ENCODE data around the gene TXNRD3.

The TXNRD3 gene

DNA sequence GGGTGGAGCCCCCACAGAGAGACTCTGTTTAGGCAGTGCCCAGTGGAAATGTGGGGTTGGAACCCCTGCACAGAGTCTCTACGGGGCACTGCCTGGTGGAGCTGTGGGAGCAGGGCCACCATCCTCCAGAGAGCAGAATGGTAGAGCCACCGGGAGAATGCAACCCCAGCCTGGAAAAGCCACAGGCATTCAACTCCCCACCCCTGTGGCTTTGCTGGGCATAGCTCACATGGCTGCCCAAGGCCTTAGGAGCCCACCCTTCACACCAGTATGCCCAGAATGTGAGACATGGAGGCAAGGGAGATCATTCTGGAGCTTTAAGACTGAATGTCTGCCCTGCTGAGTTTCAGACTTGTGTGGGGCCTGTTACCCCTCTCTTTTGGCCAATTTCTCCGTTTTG lies 30.1 kb upstream of the TXNRD3 start:
- Histone ChIP-seq H3K4me3 (no peak overlapping the region), H3K36me3 (ENCODE audit: insufficient read depth, low read length) (no peaks in the 10 kb centered on the region), H3K9me3 (ENCODE audit: low read depth, low read length) (no peaks in the 10 kb centered on the region), H3K9ac (ENCODE audit: insufficient read length) (no peak overlapping the region), H3K27ac (no peak overlapping the region)
- no peak for DNase-seq (ENCODE audit: low read depth, low spot score)
- TF ChIP-seq FOXP2 (optimal IDR thresholded peaks at IDR 0.05; ENCODE audit: control extremely low read depth, extremely low read length, insufficient read depth): no peak
- TF ChIP-seq POLR2AphosphoS5 (IDR thresholded peaks at IDR 0.05; ENCODE audit: borderline replicate concordance, low read depth, low read length): no peak
- no peak for TF ChIP-seq EZH2 (IDR thresholded peaks at IDR 0.05)

- Histone ChIP-seq H3K9ac (ENCODE audit: insufficient read length) (no peak overlapping the region), H3K4me3 (no peak overlapping the region), H3K36me3 (ENCODE audit: insufficient read depth, low read length) (no peaks in the 10 kb centered on the region), H3K27ac (no peak overlapping the region), H3K9me3 (ENCODE audit: low read depth, low read length) (no peaks in the 10 kb centered on the region)
- no peak for DNase-seq (ENCODE audit: low read depth, low spot score)
- TF ChIP-seq FOXP2 (optimal IDR thresholded peaks at IDR 0.05; ENCODE audit: control extremely low read depth, extremely low read length, insufficient read depth): no peak
- no peak for TF ChIP-seq EZH2 (IDR thresholded peaks at IDR 0.05)
- no peak for TF ChIP-seq POLR2AphosphoS5 (IDR thresholded peaks at IDR 0.05; ENCODE audit: borderline replicate concordance, low read depth, low read length)
These were observed 29.4 kb upstream of the TXNRD3 start for GRCh38 chr3:126684218-126684751.

DNA sequence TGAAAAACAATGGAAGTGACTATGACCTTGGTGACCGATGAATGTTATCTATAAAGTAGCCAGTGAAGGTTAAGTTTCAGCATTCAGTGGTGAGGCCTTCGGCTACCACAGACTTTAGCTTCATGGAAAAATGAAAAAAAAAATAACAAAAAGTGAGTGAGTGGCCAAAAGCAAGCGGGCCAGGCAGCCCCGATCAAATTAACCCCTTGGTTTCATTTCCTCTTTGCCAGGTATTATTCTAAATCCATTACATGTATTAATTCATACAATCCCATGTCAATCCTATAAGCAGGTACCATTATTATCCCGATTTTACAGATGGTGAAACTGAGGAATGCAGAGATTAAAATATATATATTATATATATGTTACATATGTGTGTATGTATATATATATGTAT lies 28.1 kb upstream of the TXNRD3 start:
- Histone ChIP-seq H3K4me3 (no peak overlapping the region), H3K9ac (ENCODE audit: insufficient read length) (no peak overlapping the region), H3K9me3 (ENCODE audit: low read depth, low read length) (no peaks in the 10 kb centered on the region), H3K27ac (no peak overlapping the region), H3K36me3 (ENCODE audit: insufficient read depth, low read length) (no peaks in the 10 kb centered on the region)
- TF ChIP-seq EZH2 (IDR thresholded peaks at IDR 0.05): no peak
- DNase-seq (ENCODE audit: low read depth, low spot score): no peak

- Histone ChIP-seq H3K27ac (no peak overlapping the region), H3K36me3 (ENCODE audit: insufficient read depth, low read length) (no peaks in the 10 kb centered on the region), H3K9me3 (ENCODE audit: low read depth, low read length) (no peaks in the 10 kb centered on the region), H3K9ac (ENCODE audit: insufficient read length) (no peak overlapping the region), H3K4me3 (no peak overlapping the region)
- DNase-seq (ENCODE audit: low read depth, low spot score): no peak
- no peak for TF ChIP-seq FOXP2 (optimal IDR thresholded peaks at IDR 0.05; ENCODE audit: control extremely low read depth, extremely low read length, insufficient read depth)
- no peak for TF ChIP-seq POLR2AphosphoS5 (IDR thresholded peaks at IDR 0.05; ENCODE audit: borderline replicate concordance, low read depth, low read length)
- TF ChIP-seq EZH2 (IDR thresholded peaks at IDR 0.05): no peak
These were observed 27.1 kb upstream of the TXNRD3 start for GRCh38 chr3:126682009-126682408.

DNA sequence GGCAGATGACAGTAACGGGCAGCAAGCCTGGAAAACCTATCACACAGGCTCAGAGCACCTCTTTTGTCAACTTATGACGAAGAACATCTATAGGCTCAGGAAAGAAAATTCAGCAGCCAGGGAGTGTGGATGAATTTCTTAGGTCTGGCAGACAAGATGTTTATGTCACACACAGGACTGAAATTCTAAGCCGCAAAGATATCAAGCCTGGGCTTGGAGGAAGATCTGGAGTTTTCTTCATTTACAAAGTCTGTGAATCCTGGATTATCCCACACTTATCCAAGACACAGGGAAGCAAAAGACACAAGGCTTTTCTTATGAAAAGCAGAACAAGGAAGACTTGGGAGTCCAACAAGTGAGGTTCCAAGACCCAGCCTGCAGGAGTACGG lies 25.7 kb upstream of the TXNRD3 start:
- no peak for DNase-seq (ENCODE audit: low read depth, low spot score)
- TF ChIP-seq POLR2AphosphoS5 (IDR thresholded peaks at IDR 0.05; ENCODE audit: borderline replicate concordance, low read depth, low read length) (no peak), EZH2 (IDR thresholded peaks at IDR 0.05) (no peak), FOXP2 (optimal IDR thresholded peaks at IDR 0.05; ENCODE audit: control extremely low read depth, extremely low read length, insufficient read depth) (no peak)
- H3K36me3 ChIP-seq (ENCODE audit: insufficient read depth, low read length): no peaks in the 10 kb centered on the region
- no peak overlapping the region for H3K9ac ChIP-seq (ENCODE audit: insufficient read length)
- no peaks in the 10 kb centered on the region for H3K9me3 ChIP-seq (ENCODE audit: low read depth, low read length)
- peak overlapping the region; percentile 11; the same call in 1 of the 2 replicates for H3K4me3 ChIP-seq
- peak overlapping the region; percentile 27 for H3K27ac ChIP-seq

- DNase-seq (ENCODE audit: low read depth, low spot score): peak; percentile 14
- Histone ChIP-seq H3K36me3 (ENCODE audit: insufficient read depth, low read length) (no peaks in the 10 kb centered on the region), H3K4me3 (peak overlapping the region; percentile 11; the same call in 1 of the 2 replicates), H3K27ac (peak overlapping the region; percentile 27), H3K9ac (ENCODE audit: insufficient read length) (no peak overlapping the region), H3K9me3 (ENCODE audit: low read depth, low read length) (no peaks in the 10 kb centered on the region)
- TF ChIP-seq EZH2 (IDR thresholded peaks at IDR 0.05) (no peak), FOXP2 (optimal IDR thresholded peaks at IDR 0.05; ENCODE audit: control extremely low read depth, extremely low read length, insufficient read depth) (no peak), POLR2AphosphoS5 (IDR thresholded peaks at IDR 0.05; ENCODE audit: borderline replicate concordance, low read depth, low read length) (no peak)
These were observed 25.1 kb upstream of the TXNRD3 start for GRCh38 chr3:126679831-126680666.

DNA sequence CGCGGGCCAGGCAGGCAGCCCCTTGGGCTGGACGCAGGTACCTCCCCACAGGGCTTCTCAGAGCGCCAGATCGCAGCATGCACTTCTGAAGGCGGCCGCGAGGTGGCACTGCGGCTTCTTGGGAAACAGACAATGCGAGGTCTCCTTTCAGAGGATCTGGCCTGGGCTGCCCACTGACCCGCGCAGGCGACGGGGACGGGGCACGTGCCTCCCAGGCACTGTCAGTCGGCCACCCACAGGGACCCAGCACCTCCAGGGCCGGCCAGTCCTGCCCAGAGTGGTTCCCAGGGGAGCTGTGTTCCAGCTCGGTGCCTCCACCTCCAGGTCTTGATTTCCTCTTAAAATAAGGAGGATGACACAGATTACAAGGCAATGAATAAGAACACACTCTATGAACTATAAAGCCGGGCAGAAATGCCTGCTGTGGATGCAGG lies 24.4 kb upstream of the TXNRD3 start:
- H3K9me3 ChIP-seq (ENCODE audit: low read depth, low read length): no peaks in the 10 kb centered on the region
- peak overlapping the region; percentile 34 for H3K4me3 ChIP-seq
- H3K9ac ChIP-seq (ENCODE audit: insufficient read length): no peak overlapping the region
- no peaks in the 10 kb centered on the region for H3K36me3 ChIP-seq (ENCODE audit: insufficient read depth, low read length)
- peak; percentile 24 for DNase-seq (ENCODE audit: low read depth, low spot score)
- TF ChIP-seq POLR2AphosphoS5 (IDR thresholded peaks at IDR 0.05; ENCODE audit: borderline replicate concordance, low read depth, low read length): no peak
- TF ChIP-seq FOXP2 (optimal IDR thresholded peaks at IDR 0.05; ENCODE audit: control extremely low read depth, extremely low read length, insufficient read depth): no peak
- TF ChIP-seq EZH2 (IDR thresholded peaks at IDR 0.05): no peak
- no peak overlapping the region for H3K27ac ChIP-seq

DNA sequence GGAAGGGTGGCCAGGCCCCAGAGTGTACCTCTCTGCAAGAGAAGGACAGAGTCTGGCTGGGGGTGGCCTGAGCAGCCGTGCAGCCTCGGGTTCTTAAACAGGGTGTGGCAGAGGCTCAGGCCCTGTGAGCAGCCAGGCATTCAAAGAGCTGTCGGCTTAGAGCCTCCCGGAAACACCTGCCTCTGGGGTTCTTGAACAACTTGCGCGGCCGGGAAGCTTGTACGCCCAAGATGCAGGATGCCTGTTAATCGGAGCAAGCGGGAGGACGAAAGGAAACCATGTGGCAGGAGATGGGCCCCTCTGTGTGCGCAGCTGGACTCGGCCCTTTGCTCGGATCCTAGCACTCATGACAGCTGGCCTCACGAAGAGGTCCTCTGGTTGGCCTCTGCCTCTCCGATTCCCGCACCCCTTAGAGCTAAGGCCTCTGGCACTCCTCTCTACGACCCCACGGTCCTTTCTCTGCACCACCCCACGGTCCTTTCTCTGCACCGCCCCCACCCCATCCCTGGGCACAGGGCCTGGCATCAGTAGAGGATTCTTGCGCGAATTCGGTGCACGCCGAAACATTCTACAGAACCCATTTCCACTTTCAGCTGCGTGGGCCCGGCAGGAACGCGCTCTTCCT lies 23.9 kb upstream of the TXNRD3 start:
- DNase-seq (ENCODE audit: low read depth, low spot score): no peak
- H3K4me3 ChIP-seq: no peak overlapping the region; the same call in 1 of the 2 replicates
- no peak overlapping the region for H3K9ac ChIP-seq (ENCODE audit: insufficient read length)
- H3K9me3 ChIP-seq (ENCODE audit: low read depth, low read length): no peaks in the 10 kb centered on the region
- no peak overlapping the region for H3K27ac ChIP-seq
- no peaks in the 10 kb centered on the region for H3K36me3 ChIP-seq (ENCODE audit: insufficient read depth, low read length)
- TF ChIP-seq POLR2AphosphoS5 (IDR thresholded peaks at IDR 0.05; ENCODE audit: borderline replicate concordance, low read depth, low read length) (no peak), FOXP2 (optimal IDR thresholded peaks at IDR 0.05; ENCODE audit: control extremely low read depth, extremely low read length, insufficient read depth) (no peak), EZH2 (IDR thresholded peaks at IDR 0.05) (no peak)

All from SK-N-MC (cell line).